HG03135 (cell line): ENCODE measurements around the gene SEZ6.

Experiments
- ATAC-seq: cut with Tn5 transposase; IDR thresholded peaks from one replicate; pipeline ENCODE4 v1.9.1; 2021; ENCODE audit warnings: mild to moderate bottlenecking, moderate library complexity; ENCODE audit not compliant: unreplicated experiment

Gene SEZ6

DNA sequence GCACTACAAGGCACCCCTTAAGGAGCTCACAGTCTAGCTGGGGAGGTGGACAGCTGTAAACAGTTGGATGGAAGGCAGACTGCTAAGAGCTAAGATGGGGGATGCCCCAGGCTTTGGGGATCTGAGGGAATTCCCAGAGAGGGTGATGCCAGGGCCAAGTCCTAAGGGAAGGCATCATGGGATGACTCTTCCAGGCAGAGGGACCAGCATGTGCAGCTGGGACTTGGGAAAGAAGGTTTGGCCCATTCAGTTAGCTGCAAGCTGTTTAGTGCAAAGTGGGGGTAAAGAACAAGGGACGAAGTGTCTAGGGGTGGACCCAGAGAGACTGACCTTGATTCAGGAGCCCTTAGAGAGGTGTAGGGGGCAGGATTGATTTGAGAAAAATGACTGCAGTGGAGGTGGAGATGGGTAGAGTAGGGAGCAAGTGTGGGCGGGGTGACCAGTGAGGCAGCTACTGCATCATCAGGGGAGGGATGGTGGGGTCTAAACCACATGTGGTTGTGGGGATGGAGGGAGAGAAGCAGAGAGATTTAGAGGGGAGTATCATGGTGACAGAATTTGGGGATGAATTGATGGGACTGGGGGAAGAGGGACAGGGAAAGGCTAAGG, 27.4 kb downstream of the SEZ6 start:
- no peak for ATAC-seq

DNA sequence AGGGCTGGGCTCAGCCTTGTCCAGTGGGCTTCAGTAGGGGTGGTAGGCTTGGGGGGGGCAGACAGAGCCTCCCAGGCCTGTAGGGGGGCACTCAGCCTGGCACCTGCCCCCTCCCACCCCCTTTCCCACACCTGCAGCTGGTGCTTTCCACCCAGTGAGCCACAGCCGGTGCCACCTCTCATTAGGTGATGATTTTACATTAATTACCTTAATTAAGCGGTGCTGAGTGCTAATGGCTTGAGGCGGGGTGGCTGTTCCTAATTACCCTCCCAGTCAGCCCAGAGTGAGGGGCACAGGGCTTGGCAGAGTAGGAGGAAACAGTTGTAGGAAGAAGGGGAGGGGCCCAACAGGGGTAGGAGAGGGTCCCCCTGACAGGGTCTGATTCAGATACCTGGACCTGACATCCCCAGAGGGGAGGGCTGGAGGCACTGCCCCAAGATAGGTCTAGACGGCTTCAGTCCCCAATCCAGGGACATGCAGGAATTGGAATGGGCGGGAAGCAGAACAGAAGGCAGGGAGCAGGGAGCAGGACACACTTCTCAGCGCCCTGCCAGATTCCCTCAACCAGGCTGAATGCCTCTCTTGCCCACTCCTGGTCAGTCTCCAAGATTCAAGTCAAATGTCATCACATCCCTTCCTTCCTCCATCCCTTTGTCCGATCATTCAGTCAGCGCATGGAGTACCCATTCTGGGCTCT, 28.0 kb downstream of the SEZ6 start:
- no peak for ATAC-seq

DNA sequence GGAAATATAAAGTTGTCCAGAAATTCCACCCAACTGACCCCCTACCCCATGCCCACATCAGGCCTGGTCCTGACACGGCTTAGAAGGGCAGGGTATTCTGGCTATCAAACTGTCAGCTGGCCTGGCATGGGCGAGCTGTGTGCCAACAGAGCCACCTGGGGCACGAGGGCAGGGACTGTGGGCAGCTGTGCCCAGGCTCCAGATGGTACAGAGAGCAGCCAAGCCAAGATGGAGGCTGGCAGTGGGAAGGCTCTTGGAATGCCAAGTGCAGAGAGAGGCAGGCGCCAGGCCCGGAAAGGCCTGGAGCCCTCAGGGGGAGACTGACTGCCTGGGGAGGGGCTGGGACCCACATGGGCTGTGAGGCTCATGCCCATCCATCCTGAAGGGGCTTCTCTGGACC, 30.2 kb downstream of the SEZ6 start:
- ATAC-seq = no peak

DNA sequence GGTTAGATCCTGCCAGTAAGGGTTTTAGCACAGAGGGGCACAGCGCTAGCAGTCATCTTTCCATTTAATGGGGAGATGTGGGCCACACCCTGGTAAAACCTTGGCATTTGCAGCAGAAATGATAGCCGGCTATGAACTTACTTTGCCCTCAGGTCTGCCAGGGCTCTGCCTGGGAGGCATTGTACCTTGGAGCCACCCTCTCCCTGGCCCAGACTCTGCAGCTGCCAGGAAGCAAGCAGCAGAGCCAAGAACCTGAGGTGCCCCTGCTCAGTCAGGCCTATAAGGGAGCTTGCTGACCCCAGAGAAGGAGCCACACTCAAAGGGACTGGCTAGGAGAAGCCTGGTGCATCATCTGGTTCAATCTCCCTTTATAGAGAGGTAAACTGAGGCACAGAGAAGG, 30.8 kb downstream of the SEZ6 start:
- no peak for ATAC-seq

DNA sequence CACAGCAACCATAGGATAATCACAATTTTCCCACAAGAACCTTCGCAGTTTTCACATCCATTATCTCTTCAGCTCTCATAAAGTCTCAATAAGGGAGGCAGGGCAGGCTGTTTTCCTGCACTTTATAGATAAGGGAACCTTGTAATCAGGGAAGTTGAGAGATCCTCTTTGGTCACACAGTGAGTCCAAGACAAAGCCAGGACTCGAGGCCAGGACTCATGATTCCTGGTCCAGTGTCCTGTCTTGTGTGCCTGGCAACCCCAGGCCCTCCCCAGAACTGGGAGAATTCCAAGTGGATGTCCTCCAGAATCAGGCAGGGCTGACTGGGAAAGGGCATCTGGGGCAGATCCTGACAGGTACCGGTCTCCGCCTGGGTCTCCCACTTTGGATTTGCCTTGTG, 31.4 kb downstream of the SEZ6 start:
- no peak for ATAC-seq

DNA sequence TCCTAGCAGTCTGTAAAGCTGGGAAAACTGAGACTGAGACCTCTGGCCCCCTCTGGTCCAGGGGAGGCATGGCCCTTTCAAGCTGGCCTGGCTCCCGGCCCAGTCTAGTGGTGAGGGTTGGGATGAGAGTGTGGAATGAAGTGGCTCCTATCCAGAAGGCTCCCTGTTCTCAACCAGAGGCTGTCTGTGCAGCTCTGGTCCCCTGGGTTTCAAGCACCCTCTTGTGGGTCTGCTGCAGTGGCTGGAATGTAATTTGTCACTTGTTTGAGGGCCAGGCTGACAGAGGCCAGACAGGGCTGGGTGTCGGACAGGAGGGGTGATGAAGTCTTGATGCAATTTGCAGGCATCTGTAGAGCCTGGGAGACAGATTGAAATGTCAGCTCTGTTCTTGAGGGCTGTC, 32.4 kb downstream of the SEZ6 start:
- ATAC-seq = no peak

DNA sequence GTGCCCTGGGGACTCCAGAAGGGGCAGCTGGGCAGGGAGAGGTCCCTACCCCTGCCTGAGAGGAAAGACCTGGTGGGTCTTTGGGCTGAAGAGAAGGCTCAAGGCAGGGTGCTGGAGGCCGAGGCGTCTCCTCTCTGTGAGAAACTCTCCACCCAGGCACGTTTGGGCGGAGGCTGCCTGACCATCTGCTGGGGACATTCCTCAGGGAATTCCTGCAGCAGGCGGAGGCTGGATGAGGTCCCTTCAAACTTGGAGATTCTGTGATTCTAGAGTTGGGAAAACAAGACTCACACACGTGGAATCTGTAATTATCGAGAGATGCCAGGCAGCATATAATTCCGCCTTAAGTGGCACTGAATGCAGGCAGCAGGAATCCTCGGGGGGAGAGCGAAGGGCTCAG, 33.4 kb downstream of the SEZ6 start:
- ATAC-seq = no peak

DNA sequence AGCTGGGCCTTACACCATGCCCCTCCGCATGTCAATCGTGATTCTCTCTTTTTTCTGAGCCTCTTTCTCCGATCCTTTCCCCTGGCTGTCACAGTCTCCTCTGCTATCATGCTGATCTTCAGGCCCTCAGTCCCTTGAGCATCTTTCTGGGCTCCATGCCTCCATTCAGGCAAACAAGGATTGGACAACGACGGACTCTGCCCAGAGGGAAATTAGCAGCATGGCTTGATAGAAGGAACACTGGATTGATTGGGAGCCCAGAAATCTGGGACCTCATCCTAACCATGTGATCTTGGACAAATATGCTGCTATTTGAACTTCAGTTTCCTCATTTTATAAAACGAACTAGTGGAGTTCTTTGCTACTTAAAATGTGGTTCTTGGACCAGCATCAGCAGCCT, 35.0 kb downstream of the SEZ6 start:
- no peak for ATAC-seq

DNA sequence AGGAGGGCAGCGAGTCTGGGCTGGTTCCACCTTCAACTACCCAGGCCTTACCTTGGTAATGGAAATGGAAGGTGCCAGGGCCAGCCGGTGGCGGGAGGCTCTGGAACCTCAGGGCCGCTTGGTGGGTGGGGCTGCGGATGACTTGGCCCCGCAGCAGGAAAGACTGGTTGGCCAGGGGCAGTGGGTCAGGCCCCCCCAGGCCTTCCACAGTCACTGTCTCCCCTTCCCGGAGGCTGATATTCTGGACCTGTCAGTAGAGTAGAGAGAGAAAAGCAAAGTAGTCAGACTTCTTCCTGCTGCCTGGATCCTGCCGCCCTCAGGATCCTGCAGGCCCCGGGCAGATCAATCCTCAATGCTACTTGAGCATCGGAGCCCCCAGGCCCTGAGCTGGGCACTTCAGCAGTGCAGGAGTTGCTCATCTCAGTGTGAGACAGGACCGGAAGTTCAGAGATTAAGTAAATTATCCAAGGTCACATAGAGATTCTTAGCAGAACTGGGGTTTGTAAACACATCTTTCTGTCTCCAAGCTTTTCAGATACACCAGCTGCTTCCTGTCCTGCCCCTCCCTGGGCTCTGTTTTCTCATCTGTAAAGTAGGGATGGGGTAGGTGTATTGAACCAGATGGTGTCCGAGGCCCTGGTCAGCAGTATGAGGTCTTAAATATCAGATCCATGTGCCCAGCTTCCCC, 36.0 kb downstream of the SEZ6 start:
- ATAC-seq = no peak

DNA sequence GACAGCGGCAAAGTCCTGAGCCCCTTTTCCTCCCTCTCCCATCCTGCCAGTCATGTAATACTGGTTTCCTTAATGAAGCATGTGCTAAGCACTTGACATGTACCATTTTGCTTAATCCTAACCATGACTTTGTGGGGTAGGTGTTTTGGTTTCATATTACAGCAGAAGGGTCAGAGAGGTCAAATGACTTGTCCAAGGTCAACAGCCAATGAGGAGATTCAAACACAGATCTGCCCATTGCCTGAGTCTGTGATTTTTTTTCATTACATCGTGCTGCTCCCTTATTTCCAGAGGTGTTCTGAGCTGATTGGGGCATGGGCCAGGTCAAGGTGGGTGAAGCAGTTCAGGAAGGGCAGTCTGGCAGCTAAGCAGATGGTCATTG, 36.9 kb downstream of the SEZ6 start:
- ATAC-seq = no peak

DNA sequence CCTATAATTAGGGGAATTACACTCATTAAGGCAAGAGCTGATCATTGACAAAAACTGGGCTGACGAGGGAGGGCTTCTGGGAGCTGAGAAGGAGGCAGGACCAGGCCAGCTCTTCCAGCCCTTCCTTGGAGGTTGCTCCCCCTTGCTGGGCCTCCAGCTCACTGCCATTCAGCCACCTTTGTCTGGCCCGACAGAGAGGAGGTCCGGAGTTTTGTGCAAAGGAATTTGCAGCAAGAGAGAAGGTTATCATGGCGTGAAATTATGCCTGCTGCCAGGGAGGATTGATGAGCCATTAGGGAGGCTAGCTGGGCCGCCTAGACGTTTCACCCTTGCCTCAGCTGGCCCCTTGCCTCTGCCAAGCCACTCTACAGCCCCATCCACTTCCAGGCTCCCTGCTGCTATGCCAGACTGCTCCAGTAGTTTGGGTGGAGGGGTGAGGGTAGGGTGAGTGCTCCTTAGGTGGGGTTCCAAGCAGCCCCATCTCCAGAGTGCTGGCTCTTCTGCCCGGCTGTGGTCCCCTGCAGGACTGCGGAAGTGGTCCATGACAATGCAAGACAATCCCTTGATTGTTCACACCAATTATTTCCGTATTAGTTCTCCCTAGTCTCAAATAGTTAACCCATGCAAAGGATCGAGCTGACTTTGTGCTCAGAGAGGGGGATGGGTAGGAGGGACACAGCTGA, 37.5 kb downstream of the SEZ6 start:
- ATAC-seq = no peak

DNA sequence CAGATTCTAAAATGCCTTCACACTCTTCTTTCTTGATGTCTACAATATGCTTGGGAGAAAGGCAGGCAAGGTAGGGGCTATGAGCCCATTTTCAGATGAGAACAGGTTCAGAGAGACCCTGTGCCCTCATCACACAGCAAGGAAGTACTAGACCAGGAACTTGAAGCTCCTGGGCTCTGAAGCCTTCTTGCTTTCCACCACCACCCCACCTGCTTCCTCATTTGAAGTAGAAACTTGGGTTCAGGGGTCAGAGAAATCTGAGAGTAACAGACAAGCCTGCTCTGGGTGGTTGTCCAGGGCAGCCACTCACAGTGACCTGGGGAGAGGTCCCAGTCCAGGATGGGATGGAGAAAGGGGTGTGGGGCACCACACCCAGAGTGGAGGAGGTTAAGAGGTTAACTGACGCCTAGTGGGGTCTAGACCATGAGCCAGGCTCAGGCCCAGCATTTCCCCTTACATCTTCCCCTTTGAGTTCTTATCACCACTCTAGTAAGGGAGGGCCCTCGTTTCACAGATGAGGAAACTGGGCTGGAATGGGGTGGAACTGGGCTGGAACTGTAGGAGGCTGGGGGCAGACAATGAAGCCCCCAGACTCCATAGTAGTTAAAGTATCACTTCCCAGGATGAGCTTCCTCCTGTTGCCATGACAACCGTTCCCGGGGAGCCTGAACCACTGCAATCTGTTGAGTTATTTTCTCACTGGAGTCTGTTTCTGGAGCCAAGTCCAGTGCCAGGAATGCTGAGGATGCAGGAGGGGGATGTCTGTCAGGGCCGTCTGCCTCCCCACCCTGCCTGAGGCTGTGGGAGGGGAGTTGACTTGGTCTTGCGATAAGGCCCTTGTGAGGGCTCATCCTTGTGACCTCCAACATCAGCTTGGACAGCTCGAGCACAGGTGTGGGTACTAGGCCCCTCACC, 38.4 kb downstream of the SEZ6 start:
- no peak for ATAC-seq

DNA sequence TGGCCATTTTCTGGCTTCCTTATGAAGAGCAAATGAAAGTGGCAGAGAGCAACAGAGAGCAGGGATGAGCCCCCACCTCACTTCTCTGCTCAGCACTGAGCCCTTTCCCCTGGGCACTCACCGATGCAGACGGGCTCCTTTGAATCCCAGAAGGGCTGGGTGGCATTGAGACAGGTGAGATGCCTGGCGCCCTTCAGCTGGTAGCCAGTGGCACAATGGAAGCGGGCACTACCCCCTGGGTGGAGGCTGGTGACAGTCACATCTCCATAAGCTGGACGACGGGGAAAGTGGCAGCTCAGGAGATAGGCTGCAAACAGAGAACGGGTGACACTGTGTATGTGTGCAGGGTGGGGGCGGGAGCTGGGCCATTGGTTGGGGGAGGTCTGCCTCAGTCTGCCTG, 42.0 kb downstream of the SEZ6 start:
- ATAC-seq = no peak

DNA sequence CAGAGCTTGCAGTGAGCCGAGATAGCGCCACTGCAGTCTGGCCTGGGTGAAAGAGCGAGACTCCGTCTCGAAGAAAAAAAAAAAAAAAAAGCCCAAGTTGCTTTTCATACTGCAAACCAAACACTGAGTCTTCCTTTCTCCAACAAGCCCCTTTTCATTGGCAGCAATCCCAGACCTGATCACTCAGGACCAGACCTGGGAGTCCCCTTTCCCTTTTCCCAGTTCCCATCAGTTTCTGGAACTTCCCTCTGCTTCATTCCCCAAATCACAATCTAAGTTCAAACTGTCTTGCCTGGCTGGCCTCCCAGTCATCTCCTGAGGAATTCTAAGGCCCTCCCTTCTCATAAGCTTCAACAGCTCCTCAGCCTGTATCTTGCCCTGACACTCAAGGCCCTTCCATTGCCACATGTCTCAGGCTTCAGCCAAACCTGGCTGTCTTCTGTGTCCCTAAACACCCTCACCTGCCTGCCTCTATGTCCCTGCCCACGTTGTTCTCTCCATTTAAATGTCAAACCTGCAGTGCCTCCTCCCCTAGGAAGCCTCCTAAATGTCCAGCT, 42.7 kb downstream of the SEZ6 start:
- ATAC-seq = no peak

DNA sequence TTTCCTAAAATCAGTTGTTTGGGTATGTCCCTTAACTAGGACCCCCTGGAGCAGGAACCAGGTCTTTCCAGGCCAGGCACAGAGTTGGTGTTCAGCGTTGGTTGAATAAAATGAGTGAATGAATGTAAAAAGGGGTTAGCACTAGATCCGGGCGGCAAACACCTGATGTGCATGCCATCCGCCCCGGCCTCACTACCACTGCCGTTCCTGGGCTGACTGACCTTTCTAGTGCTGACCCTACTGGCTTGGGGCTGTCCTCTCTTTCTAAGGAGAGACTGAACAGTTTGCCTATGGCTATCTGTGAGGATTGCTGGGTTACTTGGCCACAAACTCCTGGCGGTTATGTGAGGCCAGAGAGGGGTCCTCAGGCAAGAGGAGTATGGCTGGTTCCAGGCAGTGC, 44.4 kb downstream of the SEZ6 start:
- ATAC-seq = no peak

DNA sequence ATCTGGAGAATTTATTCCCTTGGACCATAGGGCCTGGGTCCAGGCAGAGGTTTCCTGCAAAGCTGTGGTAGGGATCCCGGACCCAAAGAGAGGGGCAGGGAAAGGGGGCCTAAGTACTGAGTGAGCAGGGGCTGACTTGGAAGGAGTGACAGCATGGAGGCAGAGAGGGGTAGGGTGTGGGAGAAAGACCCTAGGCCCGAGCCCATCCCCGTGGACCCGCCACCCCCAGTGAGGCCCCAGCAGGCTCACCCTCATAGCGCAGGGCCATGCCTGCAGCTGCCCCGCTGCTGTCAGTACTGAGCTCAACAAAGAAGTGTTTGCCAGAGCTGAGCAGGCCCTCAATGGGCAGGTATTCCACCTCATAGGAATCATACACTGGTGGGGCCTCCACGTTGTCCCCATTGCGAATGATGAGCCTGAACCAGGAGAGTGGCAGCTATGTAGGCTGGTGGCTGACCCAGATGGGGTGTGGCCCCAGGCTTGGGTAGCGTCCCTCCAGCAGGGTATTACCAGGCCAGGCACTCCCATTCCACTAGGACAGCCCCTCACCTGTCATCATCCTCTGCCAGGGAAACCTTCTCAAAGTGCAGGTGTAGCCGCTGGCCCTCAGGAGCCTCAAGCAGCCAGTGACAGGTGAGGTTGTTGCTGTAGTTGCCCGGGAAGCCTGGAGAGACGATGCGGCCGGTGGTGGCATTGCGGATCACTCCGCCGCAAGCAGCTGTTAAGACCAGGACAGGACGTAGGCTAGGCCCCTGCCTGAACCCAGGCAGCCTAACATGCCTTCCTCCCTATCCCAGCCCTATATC, 45.4 kb downstream of the SEZ6 start:
- no peak for ATAC-seq

DNA sequence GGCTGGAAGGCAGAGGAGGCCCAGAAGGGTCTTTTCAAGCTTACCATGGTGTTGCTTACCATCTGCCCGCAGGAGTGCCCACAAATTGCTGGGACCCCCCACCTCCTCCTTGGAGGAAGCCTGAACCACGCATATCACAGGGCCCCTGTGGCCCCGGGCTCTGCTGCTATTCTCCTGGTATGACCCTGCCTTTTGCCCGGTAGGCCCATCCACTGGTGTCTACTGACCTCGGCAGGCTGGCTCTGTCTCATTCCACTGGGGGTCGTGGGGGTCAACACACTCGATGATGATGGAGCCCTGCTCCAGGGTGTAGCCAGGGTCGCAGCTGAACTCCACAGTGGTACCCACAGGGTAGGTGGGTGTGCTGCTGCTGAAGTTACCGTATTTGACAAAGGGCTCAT, 46.4 kb downstream of the SEZ6 start:
- ATAC-seq = no peak

DNA sequence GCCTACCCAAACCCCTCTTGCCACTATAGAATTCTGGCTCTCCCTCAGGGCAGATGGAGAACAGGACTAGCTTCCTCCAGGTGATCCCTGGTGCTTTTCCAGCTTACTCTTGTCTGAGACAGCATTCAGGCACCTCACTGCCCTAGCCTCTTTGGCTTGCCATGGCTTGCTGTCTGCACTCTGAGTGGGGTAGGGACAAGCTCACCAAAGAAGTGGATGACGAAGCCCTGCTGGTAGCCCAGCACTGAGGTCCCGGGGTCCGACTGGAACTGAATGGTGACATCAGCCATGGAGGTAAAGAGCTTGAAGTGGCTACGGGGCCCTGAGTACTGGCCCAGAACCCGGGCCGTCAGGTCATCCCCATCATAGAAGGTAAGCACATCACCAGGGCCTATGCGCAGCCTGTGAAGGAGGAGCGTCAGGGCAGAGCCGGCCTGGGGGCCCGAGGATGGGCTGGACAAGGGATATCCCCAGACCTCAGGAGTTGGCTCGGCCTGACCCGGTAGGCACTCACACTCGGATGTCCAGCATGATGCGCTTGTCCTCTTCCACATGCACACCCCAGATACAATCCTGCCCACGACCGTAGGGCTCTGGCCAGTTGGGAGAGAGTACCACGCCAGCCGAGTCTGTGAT, 46.9 kb downstream of the SEZ6 start:
- ATAC-seq = no peak

DNA sequence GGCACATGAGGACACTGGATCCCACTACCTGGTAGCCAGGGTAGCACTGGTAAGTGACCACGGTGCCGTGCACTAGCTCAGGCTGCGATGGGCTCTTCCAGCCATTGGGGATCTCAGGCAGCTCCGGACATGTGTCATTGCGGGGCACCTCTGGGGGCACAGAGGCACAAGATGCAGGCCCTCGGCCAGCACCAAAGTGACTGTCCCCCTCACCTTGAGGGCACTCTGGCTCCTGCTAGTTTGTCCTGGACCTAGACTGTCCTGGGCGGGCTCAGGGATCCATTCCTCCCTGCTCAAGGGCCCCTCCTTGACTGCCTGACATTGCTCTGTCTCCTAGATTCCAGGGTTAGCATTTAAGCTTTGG, 47.9 kb downstream of the SEZ6 start:
- no peak for ATAC-seq
